Activated CD4-positive, alpha-beta memory T cell treated with anti-CD3 and anti-CD28 coated beads, Interleukin-2, amount 10 ng/mL, durations not matched to agents 7 days and 5 days (primary cell): ENCODE results near the gene CYP1B1. TPM values are rescaled to one million over a fixed set of nuclear protein-coding genes. Genes with fewer than 3 reads are reported as not detected.

ENCODE experiments used
- total RNA-seq, 2 experiments: library from RNA; stranded (reverse); gene quantifications; one replicate each; pipeline ENCODE4 v1.2.3, GENCODE V29; 2021

Gene CYP1B1
- total RNA-seq, 2 experiments from 2014 or later = 17.1 to 19.4 TPM

Other genes starting within 250 kb of the CYP1B1 start
- 1 to 10 TPM; 1.5 to 2.3 TPM for gene RMDN2, start 150.9 kb downstream of the CYP1B1 start, total RNA-seq